ENCODE measurements around the gene STEAP1. TPM values are rescaled to one million over a fixed set of nuclear protein-coding genes. Genes with fewer than 3 reads are reported as not detected.

The STEAP1 gene
- total RNA-seq, 1 donor from 2014 or later: 1.2 TPM

DNA sequence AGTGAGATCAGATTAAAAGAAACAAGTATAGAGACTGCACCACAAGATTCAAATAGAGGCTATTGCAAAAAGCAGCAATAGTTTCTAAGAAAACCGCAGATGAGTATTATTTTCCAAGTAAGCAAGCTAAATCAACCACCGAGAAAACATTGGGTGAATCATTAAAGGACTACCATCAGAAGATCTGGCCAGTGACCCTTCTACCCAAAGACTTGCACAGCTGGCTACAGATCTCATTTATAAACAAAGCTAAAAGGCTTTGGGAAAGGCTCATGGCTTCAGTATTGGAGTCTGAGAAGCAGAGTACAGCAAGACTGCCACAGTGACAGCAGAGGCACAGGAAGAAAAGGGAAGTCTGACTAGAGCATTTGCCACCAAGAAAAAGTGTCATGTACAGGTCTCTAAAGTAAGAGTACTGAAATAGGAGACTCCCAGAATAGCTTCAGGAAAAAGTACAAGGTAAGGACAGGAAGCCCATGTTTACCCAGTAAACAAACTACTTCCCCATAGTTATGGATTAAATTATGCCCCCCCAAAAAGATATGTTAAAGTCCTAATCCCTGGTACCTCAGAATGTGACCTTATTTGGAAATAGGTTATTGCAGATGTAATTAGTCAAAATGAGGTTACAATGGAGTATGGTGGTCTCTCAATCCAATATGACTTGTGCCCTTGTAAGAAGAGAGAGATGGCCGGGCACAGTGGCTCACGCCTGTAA, 19.0 kb downstream of the STEAP1 start:
- Histone ChIP-seq H3K9me3 (replicated peaks) (peaks cover 11% of the 10 kb centered on the region), H3K4me1 (no peaks in the 10 kb centered on the region), H3K27ac (replicated peaks) (no peak overlapping the region), H3K4me3 (no peak overlapping the region), H3K27me3 (ENCODE audit: low read depth) (no peaks in the 10 kb centered on the region), H3K36me3 (no peaks in the 10 kb centered on the region)
- intact Hi-C loops (cut with micrococcal nuclease): no loop called here
- TF ChIP-seq CTCF (IDR thresholded peaks at IDR 0.05; ENCODE audit: borderline replicate concordance): no peak
- no peak for DNase-seq

DNA sequence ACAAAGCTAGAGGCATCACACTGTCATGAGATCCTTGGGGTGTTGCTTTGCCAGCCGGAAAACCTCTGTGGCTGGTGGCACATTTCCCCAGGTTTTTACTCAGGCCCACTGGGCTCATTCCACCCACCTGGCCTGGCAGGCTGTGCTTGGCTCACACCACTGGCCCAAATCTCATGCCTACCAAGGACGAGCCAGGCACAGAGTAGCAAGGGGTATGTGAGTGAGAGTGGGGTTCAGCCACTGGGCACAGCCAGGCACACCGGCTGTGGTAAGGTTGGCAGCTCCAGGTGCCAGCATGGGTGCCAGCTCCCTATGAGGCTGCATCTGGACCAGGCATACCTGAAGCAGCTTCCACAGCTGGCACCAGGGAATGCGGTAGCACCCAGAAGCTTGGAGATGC, 21.4 kb downstream of the STEAP1 start:
- H3K36me3 ChIP-seq: no peaks in the 10 kb centered on the region
- H3K9me3 ChIP-seq (replicated peaks): no peaks in the 10 kb centered on the region
- no peak for TF ChIP-seq CTCF (IDR thresholded peaks at IDR 0.05; ENCODE audit: borderline replicate concordance)
- no peak for DNase-seq
- intact Hi-C loops (cut with micrococcal nuclease): no loop called here
- no peak overlapping the region for H3K27ac ChIP-seq (replicated peaks)
- H3K4me1 ChIP-seq: no peaks in the 10 kb centered on the region
- H3K27me3 ChIP-seq (ENCODE audit: low read depth): no peaks in the 10 kb centered on the region
- H3K4me3 ChIP-seq: no peak overlapping the region

DNA sequence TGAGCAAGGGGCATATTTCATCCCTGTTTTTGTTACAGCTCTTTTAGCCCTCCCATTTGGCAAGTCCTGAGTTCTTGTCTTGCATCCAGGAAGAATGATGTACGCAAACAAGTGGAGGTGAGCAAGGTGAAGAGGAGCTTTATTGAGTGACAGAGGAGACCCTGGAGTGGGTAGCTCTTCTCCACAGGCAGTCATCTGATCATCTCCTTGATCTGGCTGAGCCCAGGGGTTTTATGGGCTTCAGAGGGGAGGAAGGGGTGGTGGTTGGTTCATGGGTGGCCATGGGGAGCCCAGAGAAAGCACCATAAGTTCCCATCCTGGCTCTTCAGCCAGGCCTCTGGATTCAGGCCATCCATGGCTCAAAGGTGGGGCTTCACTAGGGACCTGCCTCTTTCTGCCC, 21.9 kb downstream of the STEAP1 start:
- DNase-seq: no peak
- intact Hi-C loops (cut with micrococcal nuclease): no loop called here
- Histone ChIP-seq H3K27ac (replicated peaks) (no peak overlapping the region), H3K9me3 (replicated peaks) (no peaks in the 10 kb centered on the region), H3K36me3 (no peaks in the 10 kb centered on the region), H3K4me1 (no peaks in the 10 kb centered on the region), H3K27me3 (ENCODE audit: low read depth) (no peaks in the 10 kb centered on the region), H3K4me3 (no peak overlapping the region)
- TF ChIP-seq CTCF (IDR thresholded peaks at IDR 0.05; ENCODE audit: borderline replicate concordance): no peak

- no peak for TF ChIP-seq CTCF (IDR thresholded peaks at IDR 0.05; ENCODE audit: borderline replicate concordance)
- no peaks in the 10 kb centered on the region for H3K36me3 ChIP-seq
- H3K27ac ChIP-seq (replicated peaks): no peak overlapping the region
- H3K9me3 ChIP-seq (replicated peaks): no peaks in the 10 kb centered on the region
- H3K4me1 ChIP-seq: no peaks in the 10 kb centered on the region
- H3K4me3 ChIP-seq: no peak overlapping the region
- intact Hi-C loops (cut with micrococcal nuclease): no loop called here
- no peak for DNase-seq
- no peaks in the 10 kb centered on the region for H3K27me3 ChIP-seq (ENCODE audit: low read depth)
These were observed 23.9 kb downstream of the STEAP1 start for GRCh38 chr7:90178166-90178565.

DNA sequence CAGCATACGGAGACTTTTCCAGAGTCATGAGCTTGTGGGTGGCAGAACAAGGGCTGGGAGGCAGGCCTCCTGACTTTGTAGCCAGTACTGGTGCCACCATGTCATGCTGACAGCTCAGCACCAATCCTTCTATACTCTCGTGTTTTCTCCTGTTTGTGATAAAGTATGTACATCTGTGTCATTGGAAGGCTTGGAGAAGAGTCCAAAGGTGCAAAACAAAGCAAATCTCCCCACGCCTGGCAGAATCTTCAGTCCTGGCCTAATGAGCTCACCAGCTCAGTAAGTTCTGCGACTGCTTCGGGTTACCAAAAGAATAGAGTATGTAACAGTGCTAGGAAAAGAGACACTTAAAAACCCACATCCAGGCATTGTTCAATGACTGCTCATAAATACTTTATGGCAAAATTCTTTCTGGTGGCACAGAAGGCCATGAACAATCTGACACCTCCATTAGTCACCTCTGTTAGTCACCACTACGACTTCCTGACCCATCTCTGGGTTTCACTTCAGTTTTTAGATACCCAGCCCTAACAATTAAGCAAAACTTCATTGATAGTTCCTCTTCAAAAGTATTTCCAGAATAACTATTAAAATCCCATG, 24.5 kb downstream of the STEAP1 start:
- Histone ChIP-seq H3K4me1 (no peaks in the 10 kb centered on the region), H3K4me3 (no peak overlapping the region), H3K27me3 (ENCODE audit: low read depth) (no peaks in the 10 kb centered on the region), H3K27ac (replicated peaks) (no peak overlapping the region), H3K36me3 (no peaks in the 10 kb centered on the region), H3K9me3 (replicated peaks) (no peaks in the 10 kb centered on the region)
- TF ChIP-seq CTCF (IDR thresholded peaks at IDR 0.05; ENCODE audit: borderline replicate concordance): no peak
- DNase-seq: no peak
- intact Hi-C loops (cut with micrococcal nuclease): no loop called here
